Endothelial cell of umbilical vein (primary cell): ENCODE data around the gene FAM210B. TPM values are rescaled to one million over a fixed set of nuclear protein-coding genes. Genes with fewer than 3 reads are reported as not detected.

Source experiments
- BruUV-seq: library from RNA; stranded (reverse); fragments of 400-500 nt; replicated peaks from 2 replicates; lab custom pipeline; 2021; lab: Mats Ljungman, UMichigan
- CTCF ChIA-PET: fragments of 300-600, 350-600 bp; sonication (Branson Sonifier 250); formaldehyde crosslinking; loops from one replicate; lab custom pipeline; 2021; ENCODE audit warnings: antibody characterized with exemption, inconsistent platforms; lab: Charles Lee
- POLR2A ChIA-PET: fragments of 300-600, 350-600 bp; sonication (Branson Sonifier 250); formaldehyde crosslinking; loops from one replicate; lab custom pipeline; 2021; ENCODE audit warnings: antibody characterized with exemption, inconsistent platforms; lab: Charles Lee
- DNase-seq: peaks from one replicate; pipeline ENCODE4 v3.0.0-alpha.2; 2011; ENCODE audit warnings: low read depth, low spot score
- FAIRE-seq: peaks from 2 replicates; lab custom pipeline; 2011; peaks lifted over from hg19 to GRCh38; lab: Jason Lieb, UNC
- H2AFZ ChIP-seq: 2 replicates; pipeline ENCODE4 v1.6.0; 2012; ENCODE audit warnings: low read depth, low read length, control low read depth, inconsistent platforms
- H3K27ac ChIP-seq: 2 replicates; pipeline ENCODE4 v1.5.1; 2011; ENCODE audit warnings: low read depth, mild to moderate bottlenecking, control low read depth, low read length, moderate library complexity; ENCODE audit not compliant: insufficient read depth
- H3K27me3 ChIP-seq, 2 experiments: 2 replicates each; pipeline versions ENCODE4 v1.6.0 to v1.6.1; 2011; ENCODE audit warnings: low read length in 2 of 2, mixed read lengths in 1 of 2; ENCODE audit not compliant: control insufficient read depth in 2 of 2, insufficient read depth in 2 of 2
- H3K36me3 ChIP-seq, 2 experiments: 2 replicates in 1 of 2; 3 replicates in 1 of 2; pipeline ENCODE4 v1.5.1; 2011; ENCODE audit warnings: low read length in 2 of 2, mild to moderate bottlenecking in 1 of 2, moderate library complexity in 1 of 2; ENCODE audit not compliant: control insufficient read depth in 2 of 2, insufficient read depth in 2 of 2; ENCODE audit errors: extremely low read depth in 1 of 2
- H3K4me1 ChIP-seq: 3 replicates; pipeline ENCODE4 v1.5.1; 2011; ENCODE audit warnings: mild to moderate bottlenecking, low read length; ENCODE audit not compliant: control insufficient read depth, insufficient read depth; ENCODE audit errors: extremely low read depth
- H3K4me2 ChIP-seq: 2 replicates; pipeline ENCODE4 v1.6.1; 2011; ENCODE audit warnings: low read length, control low read depth, mixed read lengths; ENCODE audit not compliant: insufficient read depth
- H3K4me3 ChIP-seq, 3 experiments: fragments of 200-600 bp in 1 of 3; sonication (generic), shearing (Covaris generic) in 1 of 3; replicated peaks in 1 of 3; 2 replicates each; pipeline ENCODE4 v1.5.1; 2011 to 2016; ENCODE audit warnings: control low read depth in 3 of 3, low read length in 3 of 3, mild to moderate bottlenecking in 2 of 3, inconsistent platforms in 1 of 3, low read depth in 1 of 3, moderate library complexity in 1 of 3; ENCODE audit not compliant: insufficient read depth in 1 of 3
- H3K79me2 ChIP-seq: 2 replicates; pipeline ENCODE4 v1.6.0; 2012; ENCODE audit warnings: low read length, inconsistent platforms; ENCODE audit not compliant: control insufficient read depth, insufficient read depth
- H3K9ac ChIP-seq: replicated peaks from 2 replicates; pipeline ENCODE3; 2011; ENCODE audit warnings: low read length, control low read depth; ENCODE audit not compliant: insufficient read depth; ENCODE audit errors: extremely low read depth
- H3K9me1 ChIP-seq: replicated peaks from 3 replicates; pipeline ENCODE4 v1.6.0; 2011; ENCODE audit warnings: mild to moderate bottlenecking, low read length; ENCODE audit not compliant: control insufficient read depth, insufficient read depth; ENCODE audit errors: extremely low read depth
- H3K9me3 ChIP-seq: replicated peaks from 2 replicates; pipeline ENCODE4 v1.5.1; 2012; ENCODE audit warnings: low read length, inconsistent platforms; ENCODE audit not compliant: control insufficient read depth, insufficient read depth
- H4K20me1 ChIP-seq: replicated peaks from 2 replicates; pipeline ENCODE3; 2011; ENCODE audit warnings: mild to moderate bottlenecking, low read length; ENCODE audit not compliant: control insufficient read depth, insufficient read depth; ENCODE audit errors: extremely low read depth
- CTCF ChIP-seq, 2 donors: IDR thresholded peaks; 1 replicate in 1 of 2; 2 replicates in 1 of 2; pipeline ENCODE4 v1.5.1; 2011; ENCODE audit warnings: low read length in 2 of 2, mild to moderate bottlenecking in 2 of 2, moderate library complexity in 2 of 2, control low read depth in 1 of 2, inconsistent platforms in 1 of 2, low read depth in 1 of 2; ENCODE audit not compliant: insufficient read depth in 1 of 2; ENCODE audit errors: extremely low read depth in 1 of 2
- FOS ChIP-seq: IDR thresholded peaks from 2 replicates; pipeline ENCODE4 v1.6.1; 2011; ENCODE audit warnings: mild to moderate bottlenecking, low read length, moderate library complexity, borderline replicate concordance; ENCODE audit not compliant: insufficient read depth
- GATA2 ChIP-seq: IDR thresholded peaks from 2 replicates; pipeline ENCODE4 v1.7.0; 2011; ENCODE audit warnings: low read depth, mild to moderate bottlenecking, moderate library complexity, mixed read lengths, low read length; ENCODE audit not compliant: insufficient read length, insufficient read depth
- MAX ChIP-seq: IDR thresholded peaks from 2 replicates; pipeline ENCODE4 v1.6.1; 2011; ENCODE audit not compliant: insufficient read depth, insufficient read length
- MYC ChIP-seq: IDR thresholded peaks from one replicate; pipeline ENCODE4 v1.6.1; 2011; ENCODE audit warnings: mild to moderate bottlenecking, low read depth, low read length
- POLR2AphosphoS5 ChIP-seq: IDR thresholded peaks from 2 replicates; pipeline ENCODE4 v1.6.1; 2012; ENCODE audit warnings: low read depth, mild to moderate bottlenecking, control low read depth, low read length, moderate library complexity; ENCODE audit not compliant: insufficient read depth
- dilution Hi-C: fragments of 300-500 bp; cut with MboI; formaldehyde crosslinking; loops from one replicate; pipeline ENCODE4 v1.15.0; 2019; ENCODE audit warnings: low sequenced_read_pairs; ENCODE audit not compliant: extremely low pct_ligation_motif_present
- intact Hi-C: fragments of 100-400 bp; cut with micrococcal nuclease; formaldehyde crosslinking; loops from one replicate; pipeline ENCODE4 v1.10.0; 2022
- polyA plus RNA-seq, 4 experiments: library from polyadenylated mRNA; depleted of rRNA in 3 of 4; stranded (reverse) in 3 of 4; unstranded in 1 of 4; fragments of >200 nt; gene quantifications; 2 replicates each; pipeline versions ENCODE4 v1.2.1 to v1.2.3, GENCODE V29; 2011 to 2012; ENCODE audit warnings: missing spikeins in 1 of 4
- total RNA-seq: library from RNA; stranded (reverse); gene quantifications from 2 replicates; pipeline ENCODE4 v1.2.3, GENCODE V29; 2021

Gene FAM210B
- total and polyA plus RNA-seq, 2 donors (not counting 3 experiments of a cell fraction or from before 2014, with no cell fraction given) = 24.6 to 37.6 TPM

GRCh38 chr20:56411759-56412472 lies 53.1 kb downstream of the FAM210B start, which contains the start of gene CASS4:
TSS of gene CASS4 (plus strand) at chr20:56412260. CDS start at chr20:56412459, 199 bp downstream.
- POLR2A ChIA-PET = no interaction called here
- no peaks in the 10 kb centered on the region for H3K9me3 ChIP-seq
- intact Hi-C loops = no loop called here
- H4K20me1 ChIP-seq = no peaks in the 10 kb centered on the region
- CTCF ChIA-PET = interaction anchor here (0.6 to 2.3 kb wide), 13 partner anchors 9 to 645 kb away, joined by 3 to 11 read pairs (median 4); partner anchors contain the start of genes AURKA, CSTF1 and FAM210B
- H3K9ac ChIP-seq = no peak within 1 kb of the TSS
- H3K36me3 ChIP-seq = peaks cover 4 to 5% of the 10 kb centered on the region in 2 experiments
- no peaks in the 10 kb centered on the region for H3K79me2 ChIP-seq
- TF ChIP-seq MAX = no peak
- TF ChIP-seq POLR2AphosphoS5 = no peak
- no peak for TF ChIP-seq GATA2
- H3K4me2 ChIP-seq = peak within 1 kb of the TSS; percentile 33
- no peak within 1 kb of the TSS for H3K27ac ChIP-seq
- FAIRE-seq (no peak), DNase-seq (peak; percentile 30)
- H2AFZ ChIP-seq = no peak within 1 kb of the TSS
- H3K4me3 ChIP-seq = no peak within 1 kb of the TSS
- no peaks in the 10 kb centered on the region for H3K9me1 ChIP-seq
- no peaks in the 10 kb centered on the region for H3K27me3 ChIP-seq
- dilution Hi-C loops = no loop called here
- no TSS peak for BruUV-seq
- H3K4me1 ChIP-seq = peaks cover 4% of the 10 kb centered on the region

- Histone ChIP-seq H3K4me2 (no peak overlapping the region), H4K20me1 (no peaks in the 10 kb centered on the region), H3K79me2 (no peaks in the 10 kb centered on the region), H2AFZ (no peak overlapping the region), H3K4me3 (no peak overlapping the region), H3K9ac (no peak overlapping the region), H3K27me3 (no peaks in the 10 kb centered on the region), H3K9me3 (no peaks in the 10 kb centered on the region), H3K9me1 (no peaks in the 10 kb centered on the region), H3K27ac (no peak overlapping the region), H3K4me1 (peaks cover 4% of the 10 kb centered on the region), H3K36me3 (peaks cover under 1% of the 10 kb centered on the region in 2 experiments)
- dilution Hi-C loops (no loop called here), intact Hi-C loops (no loop called here)
- CTCF ChIA-PET = interaction anchor here (0.6 to 2.3 kb wide), 13 partner anchors 8 to 646 kb away, joined by 3 to 11 read pairs (median 4); partner anchors contain the start of genes AURKA, CSTF1 and FAM210B
- BruUV-seq = no TSS peak
- TF ChIP-seq MYC (no peak), FOS (no peak), CTCF (IDR thresholded peaks at IDR 0.05; ENCODE audit: extremely low read depth in 1 of 2, insufficient read depth in 1 of 2, low read depth in 1 of 2, low read length in 2 of 2) (no peak), POLR2AphosphoS5 (no peak), GATA2 (no peak)
- FAIRE-seq (no peak), DNase-seq (no peak)
- POLR2A ChIA-PET = no interaction called here
These were observed 53.7 kb downstream of the FAM210B start for GRCh38 chr20:56412473-56412790.
